BE2C (cell line): ENCODE results near the gene TMEM214.

Source experiments
- DNase-seq: peaks from one replicate; pipeline ENCODE4 v3.0.0-alpha.2; 2020
- H3K27me3 ChIP-seq: fragments of 250-450 bp; sonication (Bioruptor Pico); 2 replicates; pipeline ENCODE4 v1.5.1; 2020; ENCODE audit warnings: mild to moderate bottlenecking
- H3K36me3 ChIP-seq: fragments of 250-450 bp; sonication (Bioruptor Pico); 2 replicates; pipeline ENCODE4 v1.5.1; 2020; ENCODE audit warnings: mild to moderate bottlenecking
- H3K4me1 ChIP-seq: fragments of 250-450 bp; sonication (Bioruptor Pico); 2 replicates; pipeline ENCODE4 v1.5.1; 2020
- H3K4me3 ChIP-seq: 2 replicates; pipeline ENCODE4 v1.5.1; 2011; ENCODE audit warnings: low read depth, low read length
- H3K9me3 ChIP-seq: fragments of 250-450 bp; sonication (Bioruptor Pico); 2 replicates; pipeline ENCODE4 v1.5.1; 2020
- CTCF ChIP-seq: IDR thresholded peaks from 2 replicates; pipeline ENCODE4 v1.5.1; 2012; ENCODE audit warnings: mild to moderate bottlenecking, low read depth, low read length

The TMEM214 gene

GRCh38 chr2:27084297-27085061, 51.7 kb downstream of the TMEM214 start:
- DNase-seq, result no peak
- H3K9me3 ChIP-seq, result no peaks in the 10 kb centered on the region
- H3K27me3 ChIP-seq, result no peaks in the 10 kb centered on the region
- peaks cover 22% of the 10 kb centered on the region for H3K36me3 ChIP-seq
- no peak for TF ChIP-seq CTCF
- H3K4me1 ChIP-seq, result peaks cover 19% of the 10 kb centered on the region
- no peak overlapping the region for H3K4me3 ChIP-seq

- DNase-seq, result no peak
These were observed 52.4 kb downstream of the TMEM214 start for GRCh38 chr2:27085062-27085672.

GRCh38 chr2:27085673-27086089, 52.9 kb downstream of the TMEM214 start:
- DNase-seq, result peak; percentile 67
- Histone ChIP-seq H3K4me3 (peak overlapping the region; percentile 61), H3K9me3 (no peaks in the 10 kb centered on the region), H3K36me3 (peaks cover 20% of the 10 kb centered on the region), H3K4me1 (peaks cover 15% of the 10 kb centered on the region), H3K27me3 (no peaks in the 10 kb centered on the region)
- peak; percentile 53 for TF ChIP-seq CTCF

More at GRCh38 chr2:27085062-27085672, 52.4 kb downstream of the TMEM214 start:
- Histone ChIP-seq H3K4me1 (peaks cover 19% of the 10 kb centered on the region), H3K9me3 (no peaks in the 10 kb centered on the region), H3K4me3 (peak overlapping the region; percentile 61), H3K27me3 (no peaks in the 10 kb centered on the region), H3K36me3 (peaks cover 22% of the 10 kb centered on the region)
- no peak for TF ChIP-seq CTCF

GRCh38 chr2:27086090-27086723, 53.4 kb downstream of the TMEM214 start:
- peak; percentile 97 for DNase-seq
- Histone ChIP-seq H3K4me3 (peak overlapping the region; percentile 61), H3K36me3 (peaks cover 18% of the 10 kb centered on the region), H3K4me1 (peaks cover 12% of the 10 kb centered on the region), H3K9me3 (no peaks in the 10 kb centered on the region), H3K27me3 (no peaks in the 10 kb centered on the region)
- TF ChIP-seq CTCF, result peak; percentile 61

- DNase-seq, result peak; percentile 75
- Histone ChIP-seq H3K27me3 (no peaks in the 10 kb centered on the region), H3K36me3 (peaks cover 14% of the 10 kb centered on the region), H3K4me3 (peak within 1 kb of the TSS; percentile 80), H3K4me1 (peaks cover 6% of the 10 kb centered on the region; the same call in 1 of the 2 replicates), H3K9me3 (no peaks in the 10 kb centered on the region)
- no peak for TF ChIP-seq CTCF
These were observed 54.2 kb downstream of the TMEM214 start, which contains the start of gene KHK for GRCh38 chr2:27086724-27087593. KHK (plus strand) TSS chr2:27086772; CDS start chr2:27087260, 488 bp downstream.
